ENCODE results near the gene PEX3.

PEX3 gene

GRCh38 chr6:143539734-143540133, 89.1 kb downstream of the PEX3 start:
- DNase-seq: no peak

GRCh38 chr6:143540192-143540591, 89.6 kb downstream of the PEX3 start:
- no peak for DNase-seq

All from NCI-H526 treated with DMSO at 0.1 percent for 48 hours (cell line).